Testis (tissue), 3 donors: ENCODE data around the gene BPIFB2. TPM values are rescaled to one million over a fixed set of nuclear protein-coding genes. Genes with fewer than 3 reads are reported as not detected.

Experiments used
- DNase-seq: peaks from one replicate; pipeline ENCODE4 v3.0.0-alpha.2; 2019
- H3K27ac ChIP-seq, 2 donors: fragments of 200-600 bp; sonication (generic); one replicate each; pipeline ENCODE4 v1.5.1; 2019
- H3K27me3 ChIP-seq: fragments of 200-600 bp; sonication (generic); one replicate; pipeline ENCODE4 v1.5.1; 2019
- H3K36me3 ChIP-seq: fragments of 200-600 bp; sonication (generic); one replicate; pipeline ENCODE4 v1.5.1; 2017; ENCODE audit warnings: low read depth; ENCODE audit errors: missing control alignments
- H3K4me1 ChIP-seq: fragments of 200-600 bp; sonication (generic); one replicate; pipeline ENCODE4 v1.5.1; 2019
- H3K4me3 ChIP-seq, 2 donors: fragments of 200-600 bp; sonication (generic); one replicate each; pipeline ENCODE4 v1.5.1; 2017 to 2019
- H3K9me3 ChIP-seq: fragments of 200-600 bp; sonication (generic); one replicate; pipeline ENCODE4 v1.5.1; 2017
- CTCF ChIP-seq, 3 experiments: fragments of 450-650 bp in 2 of 3; fragments of 200-600 bp in 1 of 3; sonication (generic) in 1 of 3; IDR thresholded peaks; one replicate each; pipeline ENCODE4 v1.5.1; 2016 to 2019; ENCODE audit warnings: antibody characterized with exemption in 3 of 3, mild to moderate bottlenecking in 2 of 3, moderate library complexity in 1 of 3
- POLR2A ChIP-seq: fragments of 450-650 bp; IDR thresholded peaks from one replicate; pipeline ENCODE4 v1.6.1; 2017; ENCODE audit warnings: antibody characterized with exemption, mild to moderate bottlenecking, moderate library complexity
- WGBS, 2 donors: methylation state at CpG; one replicate each; pipeline ENCODE4 v1.1.5; 2018; 5-methylcytosine and 5-hydroxymethylcytosine counted together
- intact Hi-C: fragments of 100-400 bp; cut with DNase I; formaldehyde crosslinking; loops from one replicate; pipeline ENCODE4 v1.15.1; 2023; ENCODE audit warnings: low total_unique reads
- polyA plus RNA-seq: library from polyadenylated mRNA; stranded (reverse); fragments of 350-450 nt; fragmentation: Illumina TruSeq; extraction: RNeasy Lipid Tissue Mini Kit (QIAGEN cat#74804); gene quantifications from one replicate; pipeline ENCODE4 v1.2.3, GENCODE V29; 2014; ENCODE audit warnings: low read depth, low replicate concordance; ENCODE audit not compliant: insufficient read depth
- total RNA-seq, 2 donors: library from RNA; depleted of rRNA; stranded (reverse); fragments of >200 nt; gene quantifications; one replicate each; pipeline ENCODE4 v1.2.3, GENCODE V29; 2016

BPIFB2 gene
- total and polyA plus RNA-seq, 3 donors from 2014 or later = 0.56 to 1.6 (median 1.4) TPM

GRCh38 chr20:33004141-33004751 is 3.3 kb upstream of the BPIFB2 start, which contains the start of gene SUN5:
Gene SUN5 (minus strand): TSS chr20:33004433. CDS start chr20:33004340, 93 bp downstream.
- H3K27ac ChIP-seq = no peak within 1 kb of the TSS
- no peaks in the 10 kb centered on the region for H3K9me3 ChIP-seq
- H3K36me3 ChIP-seq = no peaks in the 10 kb centered on the region
- DNase-seq = no peak
- intact Hi-C loops = no loop called here
- no peaks in the 10 kb centered on the region for H3K4me1 ChIP-seq
- H3K4me3 ChIP-seq = no peak within 1 kb of the TSS
- 70 to 89% methylated on average over 4 to 6 of the region's 6 CpGs for WGBS, 2 donors
- TF ChIP-seq CTCF (IDR thresholded peaks at IDR 0.05) (no peak), POLR2A (no peak)
- H3K27me3 ChIP-seq = no peaks in the 10 kb centered on the region

GRCh38 chr20:33005132-33005566 is 2.4 kb upstream of the BPIFB2 start:
- H3K27me3 ChIP-seq = no peaks in the 10 kb centered on the region
- H3K9me3 ChIP-seq = no peaks in the 10 kb centered on the region
- no peak overlapping the region for H3K4me3 ChIP-seq
- 48 to 51% methylated on average over 4 of the region's 4 CpGs for WGBS, 2 donors
- no peak for DNase-seq
- intact Hi-C loops = no loop called here
- TF ChIP-seq POLR2A = no peak
- TF ChIP-seq CTCF (IDR thresholded peaks at IDR 0.05) = peak in 2 of 3 experiments; percentile 62 to 78
- H3K4me1 ChIP-seq = no peaks in the 10 kb centered on the region
- no peaks in the 10 kb centered on the region for H3K36me3 ChIP-seq
- H3K27ac ChIP-seq = no peak overlapping the region

- intact Hi-C loops = no loop called here
- 78 to 82% methylated on average over 5 to 8 of the region's 8 CpGs for WGBS, 2 donors
- DNase-seq = no peak
- Histone ChIP-seq H3K9me3 (no peaks in the 10 kb centered on the region), H3K4me1 (no peaks in the 10 kb centered on the region), H3K27me3 (no peaks in the 10 kb centered on the region), H3K27ac (no peak overlapping the region), H3K36me3 (no peaks in the 10 kb centered on the region), H3K4me3 (no peak overlapping the region)
- TF ChIP-seq CTCF (IDR thresholded peaks at IDR 0.05) (no peak), POLR2A (no peak)
These were observed 1.4 kb upstream of the BPIFB2 start for GRCh38 chr20:33005908-33006775.

GRCh38 chr20:33006776-33007375 is 628 bp upstream of the BPIFB2 start:
- H3K9me3 ChIP-seq = no peaks in the 10 kb centered on the region
- H3K4me3 ChIP-seq = no peak overlapping the region
- H3K36me3 ChIP-seq = no peaks in the 10 kb centered on the region
- H3K27me3 ChIP-seq = no peaks in the 10 kb centered on the region
- no peak overlapping the region for H3K27ac ChIP-seq
- 90 to 91% methylated on average over 7 to 8 of the region's 8 CpGs for WGBS, 2 donors
- intact Hi-C loops = no loop called here
- TF ChIP-seq POLR2A (no peak), CTCF (IDR thresholded peaks at IDR 0.05) (no peak)
- H3K4me1 ChIP-seq = no peaks in the 10 kb centered on the region
- no peak for DNase-seq
